ENCODE results near the gene CENPU. TPM values are rescaled to one million over a fixed set of nuclear protein-coding genes. Genes with fewer than 3 reads are reported as not detected.

Gene CENPU
- total and polyA plus RNA-seq, 2 experiments from 2014 or later = 88.3 to 186 TPM

- TF ChIP-seq, protein P1, sequence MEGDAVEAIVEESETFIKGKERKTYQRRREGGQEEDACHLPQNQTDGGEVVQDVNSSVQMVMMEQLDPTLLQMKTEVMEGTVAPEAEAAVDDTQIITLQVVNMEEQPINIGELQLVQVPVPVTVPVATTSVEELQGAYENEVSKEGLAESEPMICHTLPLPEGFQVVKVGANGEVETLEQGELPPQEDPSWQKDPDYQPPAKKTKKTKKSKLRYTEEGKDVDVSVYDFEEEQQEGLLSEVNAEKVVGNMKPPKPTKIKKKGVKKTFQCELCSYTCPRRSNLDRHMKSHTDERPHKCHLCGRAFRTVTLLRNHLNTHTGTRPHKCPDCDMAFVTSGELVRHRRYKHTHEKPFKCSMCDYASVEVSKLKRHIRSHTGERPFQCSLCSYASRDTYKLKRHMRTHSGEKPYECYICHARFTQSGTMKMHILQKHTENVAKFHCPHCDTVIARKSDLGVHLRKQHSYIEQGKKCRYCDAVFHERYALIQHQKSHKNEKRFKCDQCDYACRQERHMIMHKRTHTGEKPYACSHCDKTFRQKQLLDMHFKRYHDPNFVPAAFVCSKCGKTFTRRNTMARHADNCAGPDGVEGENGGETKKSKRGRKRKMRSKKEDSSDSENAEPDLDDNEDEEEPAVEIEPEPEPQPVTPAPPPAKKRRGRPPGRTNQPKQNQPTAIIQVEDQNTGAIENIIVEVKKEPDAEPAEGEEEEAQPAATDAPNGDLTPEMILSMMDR (conservative IDR thresholded peaks at IDR 0.05; ENCODE audit: low read depth in 2 of 2) = no peak
- TF ChIP-seq REST (IDR thresholded peaks at IDR 0.05; ENCODE audit: unreplicated experiment) (no peak), EZH2phosphoT487 (IDR thresholded peaks at IDR 0.05; ENCODE audit: unreplicated experiment) (no peak), EZH2 (IDR thresholded peaks at IDR 0.05; ENCODE audit: low read depth, unreplicated experiment) (no peak)
Observed at GRCh38 chr4:184768296-184768695, 34.4 kb upstream of the CENPU start (continued).

- no peak overlapping the region for H3K4me3 ChIP-seq
- H3K36me3 ChIP-seq (ENCODE audit: insufficient read depth) = no peaks in the 10 kb centered on the region
- Mint-ChIP-seq H3K4me3 (no peak overlapping the region), H3K9me3 (no peaks in the 10 kb centered on the region), H3K4me1 (no peaks in the 10 kb centered on the region), H3K36me3 (ENCODE audit: low read depth) (no peaks in the 10 kb centered on the region), H3K27ac (no peak overlapping the region), H3K27me3 (ENCODE audit: insufficient read depth, low read depth, poor library complexity) (peaks cover 2% of the 10 kb centered on the region)
- no peaks in the 10 kb centered on the region for H3K27me3 ChIP-seq (ENCODE audit: insufficient read depth)
- H3K4me1 ChIP-seq (ENCODE audit: insufficient read depth) = no peaks in the 10 kb centered on the region
- no peak for ATAC-seq
- H3K79me2 ChIP-seq (replicated peaks; ENCODE audit: insufficient read depth) = no peaks in the 10 kb centered on the region
- H4K20me1 ChIP-seq (replicated peaks; ENCODE audit: insufficient read depth) = no peaks in the 10 kb centered on the region
- H3F3A ChIP-seq (replicated peaks; ENCODE audit: low read depth) = no peaks in the 10 kb centered on the region
- H3K27ac ChIP-seq (ENCODE audit: low read depth) = no peak overlapping the region
- H3K9me2 ChIP-seq (ENCODE audit: insufficient read depth) = no peaks in the 10 kb centered on the region
- H3K4me2 ChIP-seq = no peak overlapping the region
- no peak for DNase-seq (ENCODE audit: low spot score)
- H2AFZ ChIP-seq = no peak overlapping the region
- TF ChIP-seq NANOG (IDR thresholded peaks at IDR 0.05; ENCODE audit: borderline replicate concordance) (no peak), ZNF462 (CRISPR knock-in tag; IDR thresholded peaks at IDR 0.05) (no peak), REST (IDR thresholded peaks at IDR 0.05; ENCODE audit: unreplicated experiment) (no peak)
- TF ChIP-seq, protein P1 (conservative IDR thresholded peaks at IDR 0.05; ENCODE audit: low read depth in 2 of 2) = no peak
Observed at GRCh38 chr4:184766446-184766845, 32.5 kb upstream of the CENPU start.

Data from GM23338 (cell line).